ENCODE measurements around the gene SMU1. TPM values are rescaled to one million over a fixed set of nuclear protein-coding genes. Genes with fewer than 3 reads are reported as not detected.
A peak's percentile ranks its signal among the peaks of the same experiment; 100 is the strongest.

The SMU1 gene
- total and polyA plus RNA-seq, 2 of the 13 experiments (the other 11 are each of a cell fraction or from before 2014, with no cell fraction given) = 12.9 to 36.6 TPM

DNA sequence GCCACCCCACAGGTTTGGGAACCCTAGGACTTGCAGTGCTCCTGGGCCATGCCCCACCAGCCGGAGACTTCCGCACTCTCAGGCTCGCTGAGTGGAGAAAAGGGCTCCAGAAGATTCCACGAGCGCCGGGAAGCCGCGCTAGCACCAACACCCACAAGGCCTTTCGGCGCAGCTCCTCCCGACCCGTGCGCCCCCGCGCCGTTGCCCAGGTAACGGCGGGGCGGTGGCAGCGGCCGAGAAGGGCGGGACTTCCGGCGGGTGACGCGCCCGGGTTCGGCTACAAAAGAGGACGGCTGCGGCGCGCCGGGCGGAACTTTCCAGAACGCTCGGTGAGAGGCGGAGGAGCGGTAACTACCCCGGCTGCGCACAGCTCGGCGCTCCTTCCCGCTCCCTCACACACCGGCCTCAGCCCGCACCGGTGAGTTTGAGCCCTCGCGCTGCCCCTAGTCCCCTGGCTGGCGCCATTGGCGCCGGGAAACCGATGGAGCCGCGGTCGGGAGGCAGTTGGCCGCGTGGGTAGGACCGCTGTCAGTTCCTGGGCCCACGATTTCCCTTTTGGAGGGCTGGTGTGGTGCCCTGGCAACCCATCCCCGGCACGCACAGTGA lies 51.4 kb downstream of the SMU1 start, which contains the start of gene DNAJA1 (continued):
- TF ChIP-seq, protein P1, sequence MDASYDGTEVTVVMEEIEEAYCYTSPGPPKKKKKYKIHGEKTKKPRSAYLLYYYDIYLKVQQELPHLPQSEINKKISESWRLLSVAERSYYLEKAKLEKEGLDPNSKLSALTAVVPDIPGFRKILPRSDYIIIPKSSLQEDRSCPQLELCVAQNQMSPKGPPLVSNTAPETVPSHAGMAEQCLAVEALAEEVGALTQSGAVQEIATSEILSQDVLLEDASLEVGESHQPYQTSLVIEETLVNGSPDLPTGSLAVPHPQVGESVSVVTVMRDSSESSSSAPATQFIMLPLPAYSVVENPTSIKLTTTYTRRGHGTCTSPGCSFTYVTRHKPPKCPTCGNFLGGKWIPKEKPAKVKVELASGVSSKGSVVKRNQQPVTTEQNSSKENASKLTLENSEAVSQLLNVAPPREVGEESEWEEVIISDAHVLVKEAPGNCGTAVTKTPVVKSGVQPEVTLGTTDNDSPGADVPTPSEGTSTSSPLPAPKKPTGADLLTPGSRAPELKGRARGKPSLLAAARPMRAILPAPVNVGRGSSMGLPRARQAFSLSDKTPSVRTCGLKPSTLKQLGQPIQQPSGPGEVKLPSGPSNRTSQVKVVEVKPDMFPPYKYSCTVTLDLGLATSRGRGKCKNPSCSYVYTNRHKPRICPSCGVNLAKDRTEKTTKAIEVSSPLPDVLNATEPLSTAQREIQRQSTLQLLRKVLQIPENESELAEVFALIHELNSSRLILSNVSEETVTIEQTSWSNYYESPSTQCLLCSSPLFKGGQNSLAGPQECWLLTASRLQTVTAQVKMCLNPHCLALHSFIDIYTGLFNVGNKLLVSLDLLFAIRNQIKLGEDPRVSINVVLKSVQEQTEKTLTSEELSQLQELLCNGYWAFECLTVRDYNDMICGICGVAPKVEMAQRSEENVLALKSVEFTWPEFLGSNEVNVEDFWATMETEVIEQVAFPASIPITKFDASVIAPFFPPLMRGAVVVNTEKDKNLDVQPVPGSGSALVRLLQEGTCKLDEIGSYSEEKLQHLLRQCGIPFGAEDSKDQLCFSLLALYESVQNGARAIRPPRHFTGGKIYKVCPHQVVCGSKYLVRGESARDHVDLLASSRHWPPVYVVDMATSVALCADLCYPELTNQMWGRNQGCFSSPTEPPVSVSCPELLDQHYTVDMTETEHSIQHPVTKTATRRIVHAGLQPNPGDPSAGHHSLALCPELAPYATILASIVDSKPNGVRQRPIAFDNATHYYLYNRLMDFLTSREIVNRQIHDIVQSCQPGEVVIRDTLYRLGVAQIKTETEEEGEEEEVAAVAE (CRISPR knock-in tag; IDR thresholded peaks at IDR 0.05; ENCODE audit: borderline replicate concordance) = peak; percentile 57; the same call in 1 of the 2 replicates
- no peak for TF ChIP-seq ZNF773 (CRISPR knock-in tag; IDR thresholded peaks at IDR 0.05; ENCODE audit: borderline replicate concordance)
- no peak for TF ChIP-seq ZNF326 (CRISPR knock-in tag; IDR thresholded peaks at IDR 0.05; ENCODE audit: borderline replicate concordance)
- no peak for TF ChIP-seq ZSCAN22 (CRISPR knock-in tag; IDR thresholded peaks at IDR 0.05)
- no peak for TF ChIP-seq SKI (IDR thresholded peaks at IDR 0.05; ENCODE audit: partially characterized antibody)
- TF ChIP-seq, protein P2, sequence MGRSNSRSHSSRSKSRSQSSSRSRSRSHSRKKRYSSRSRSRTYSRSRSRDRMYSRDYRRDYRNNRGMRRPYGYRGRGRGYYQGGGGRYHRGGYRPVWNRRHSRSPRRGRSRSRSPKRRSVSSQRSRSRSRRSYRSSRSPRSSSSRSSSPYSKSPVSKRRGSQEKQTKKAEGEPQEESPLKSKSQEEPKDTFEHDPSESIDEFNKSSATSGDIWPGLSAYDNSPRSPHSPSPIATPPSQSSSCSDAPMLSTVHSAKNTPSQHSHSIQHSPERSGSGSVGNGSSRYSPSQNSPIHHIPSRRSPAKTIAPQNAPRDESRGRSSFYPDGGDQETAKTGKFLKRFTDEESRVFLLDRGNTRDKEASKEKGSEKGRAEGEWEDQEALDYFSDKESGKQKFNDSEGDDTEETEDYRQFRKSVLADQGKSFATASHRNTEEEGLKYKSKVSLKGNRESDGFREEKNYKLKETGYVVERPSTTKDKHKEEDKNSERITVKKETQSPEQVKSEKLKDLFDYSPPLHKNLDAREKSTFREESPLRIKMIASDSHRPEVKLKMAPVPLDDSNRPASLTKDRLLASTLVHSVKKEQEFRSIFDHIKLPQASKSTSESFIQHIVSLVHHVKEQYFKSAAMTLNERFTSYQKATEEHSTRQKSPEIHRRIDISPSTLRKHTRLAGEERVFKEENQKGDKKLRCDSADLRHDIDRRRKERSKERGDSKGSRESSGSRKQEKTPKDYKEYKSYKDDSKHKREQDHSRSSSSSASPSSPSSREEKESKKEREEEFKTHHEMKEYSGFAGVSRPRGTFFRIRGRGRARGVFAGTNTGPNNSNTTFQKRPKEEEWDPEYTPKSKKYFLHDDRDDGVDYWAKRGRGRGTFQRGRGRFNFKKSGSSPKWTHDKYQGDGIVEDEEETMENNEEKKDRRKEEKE (IDR thresholded peaks at IDR 0.05) = no peak
- TF ChIP-seq CENPX (CRISPR knock-in tag; IDR thresholded peaks at IDR 0.05) = no peak
- TF ChIP-seq ZNF430 (CRISPR knock-in tag; IDR thresholded peaks at IDR 0.05) = peak; percentile 57; the same call in 1 of the 2 replicates
- TF ChIP-seq ATAD3A (CRISPR knock-in tag; IDR thresholded peaks at IDR 0.05) = no peak
- TF ChIP-seq SIX4 (CRISPR knock-in tag; IDR thresholded peaks at IDR 0.05) = peak; percentile 10; the same call in 1 of the 2 replicates
- TF ChIP-seq XBP1 (CRISPR knock-in tag; IDR thresholded peaks at IDR 0.05) = no peak; the same call in 1 of the 2 replicates
- TF ChIP-seq GABPA (IDR thresholded peaks at IDR 0.05; ENCODE audit: low read depth, low read length) = peak; percentile 88
- TF ChIP-seq GABPA (CRISPR knock-in tag; IDR thresholded peaks at IDR 0.05; ENCODE audit: low read depth) = peak; percentile 87
- TF ChIP-seq REPIN1 (CRISPR knock-in tag; IDR thresholded peaks at IDR 0.05; ENCODE audit: borderline replicate concordance, low read depth) = peak; percentile 90
- TF ChIP-seq, protein P3, sequence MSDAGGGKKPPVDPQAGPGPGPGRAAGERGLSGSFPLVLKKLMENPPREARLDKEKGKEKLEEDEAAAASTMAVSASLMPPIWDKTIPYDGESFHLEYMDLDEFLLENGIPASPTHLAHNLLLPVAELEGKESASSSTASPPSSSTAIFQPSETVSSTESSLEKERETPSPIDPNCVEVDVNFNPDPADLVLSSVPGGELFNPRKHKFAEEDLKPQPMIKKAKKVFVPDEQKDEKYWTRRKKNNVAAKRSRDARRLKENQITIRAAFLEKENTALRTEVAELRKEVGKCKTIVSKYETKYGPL (CRISPR knock-in tag; IDR thresholded peaks at IDR 0.05) = no peak
- peak; percentile 13; the same call in 1 of the 2 replicates for TF ChIP-seq RARA (CRISPR knock-in tag; IDR thresholded peaks at IDR 0.05)
- TF ChIP-seq U2AF1 (optimal IDR thresholded peaks at IDR 0.05; ENCODE audit: low read depth, low read length) = no peak
- no peak for TF ChIP-seq ZNF292 (CRISPR knock-in tag; IDR thresholded peaks at IDR 0.05; ENCODE audit: borderline replicate concordance, low read depth)
